Measurements from ENCODE around the gene RNF182.

DNA sequence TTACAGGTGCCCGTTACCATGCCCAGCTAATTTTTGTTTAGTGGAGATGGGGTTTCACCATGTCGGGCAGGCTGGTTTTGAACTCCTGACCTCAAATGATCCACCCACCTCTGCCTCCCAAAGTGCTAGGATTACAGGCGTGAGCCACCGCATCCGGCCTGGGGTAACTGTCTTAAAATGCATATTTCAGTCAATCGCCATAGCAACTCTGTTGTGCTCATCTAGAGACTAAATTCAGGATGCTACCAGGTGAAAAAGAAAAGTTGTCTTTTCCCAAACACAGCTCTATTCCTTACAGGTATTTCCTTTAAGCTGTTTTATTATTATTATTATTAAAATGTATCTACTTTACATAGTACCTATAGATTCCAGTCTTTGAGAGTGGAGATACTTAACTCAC is 66.6 kb downstream of the RNF182 start:
- TF ChIP-seq, protein P1, sequence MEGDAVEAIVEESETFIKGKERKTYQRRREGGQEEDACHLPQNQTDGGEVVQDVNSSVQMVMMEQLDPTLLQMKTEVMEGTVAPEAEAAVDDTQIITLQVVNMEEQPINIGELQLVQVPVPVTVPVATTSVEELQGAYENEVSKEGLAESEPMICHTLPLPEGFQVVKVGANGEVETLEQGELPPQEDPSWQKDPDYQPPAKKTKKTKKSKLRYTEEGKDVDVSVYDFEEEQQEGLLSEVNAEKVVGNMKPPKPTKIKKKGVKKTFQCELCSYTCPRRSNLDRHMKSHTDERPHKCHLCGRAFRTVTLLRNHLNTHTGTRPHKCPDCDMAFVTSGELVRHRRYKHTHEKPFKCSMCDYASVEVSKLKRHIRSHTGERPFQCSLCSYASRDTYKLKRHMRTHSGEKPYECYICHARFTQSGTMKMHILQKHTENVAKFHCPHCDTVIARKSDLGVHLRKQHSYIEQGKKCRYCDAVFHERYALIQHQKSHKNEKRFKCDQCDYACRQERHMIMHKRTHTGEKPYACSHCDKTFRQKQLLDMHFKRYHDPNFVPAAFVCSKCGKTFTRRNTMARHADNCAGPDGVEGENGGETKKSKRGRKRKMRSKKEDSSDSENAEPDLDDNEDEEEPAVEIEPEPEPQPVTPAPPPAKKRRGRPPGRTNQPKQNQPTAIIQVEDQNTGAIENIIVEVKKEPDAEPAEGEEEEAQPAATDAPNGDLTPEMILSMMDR (IDR thresholded peaks at IDR 0.05): no peak
- no peak for TF ChIP-seq NFIC (IDR thresholded peaks at IDR 0.05; ENCODE audit: borderline replicate concordance)
- TF ChIP-seq MXI1 (IDR thresholded peaks at IDR 0.05; ENCODE audit: low read depth, low read length): no peak
- no peak for TF ChIP-seq TAF1 (IDR thresholded peaks at IDR 0.05; ENCODE audit: borderline replicate concordance, low read depth, low read length)
- no peak for TF ChIP-seq RCOR1 (IDR thresholded peaks at IDR 0.05; ENCODE audit: low read length)
- TF ChIP-seq, protein P2, sequence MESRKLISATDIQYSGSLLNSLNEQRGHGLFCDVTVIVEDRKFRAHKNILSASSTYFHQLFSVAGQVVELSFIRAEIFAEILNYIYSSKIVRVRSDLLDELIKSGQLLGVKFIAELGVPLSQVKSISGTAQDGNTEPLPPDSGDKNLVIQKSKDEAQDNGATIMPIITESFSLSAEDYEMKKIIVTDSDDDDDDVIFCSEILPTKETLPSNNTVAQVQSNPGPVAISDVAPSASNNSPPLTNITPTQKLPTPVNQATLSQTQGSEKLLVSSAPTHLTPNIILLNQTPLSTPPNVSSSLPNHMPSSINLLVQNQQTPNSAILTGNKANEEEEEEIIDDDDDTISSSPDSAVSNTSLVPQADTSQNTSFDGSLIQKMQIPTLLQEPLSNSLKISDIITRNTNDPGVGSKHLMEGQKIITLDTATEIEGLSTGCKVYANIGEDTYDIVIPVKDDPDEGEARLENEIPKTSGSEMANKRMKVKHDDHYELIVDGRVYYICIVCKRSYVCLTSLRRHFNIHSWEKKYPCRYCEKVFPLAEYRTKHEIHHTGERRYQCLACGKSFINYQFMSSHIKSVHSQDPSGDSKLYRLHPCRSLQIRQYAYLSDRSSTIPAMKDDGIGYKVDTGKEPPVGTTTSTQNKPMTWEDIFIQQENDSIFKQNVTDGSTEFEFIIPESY (IDR thresholded peaks at IDR 0.05; ENCODE audit: borderline replicate concordance, low read depth): no peak
- TF ChIP-seq, protein P3, sequence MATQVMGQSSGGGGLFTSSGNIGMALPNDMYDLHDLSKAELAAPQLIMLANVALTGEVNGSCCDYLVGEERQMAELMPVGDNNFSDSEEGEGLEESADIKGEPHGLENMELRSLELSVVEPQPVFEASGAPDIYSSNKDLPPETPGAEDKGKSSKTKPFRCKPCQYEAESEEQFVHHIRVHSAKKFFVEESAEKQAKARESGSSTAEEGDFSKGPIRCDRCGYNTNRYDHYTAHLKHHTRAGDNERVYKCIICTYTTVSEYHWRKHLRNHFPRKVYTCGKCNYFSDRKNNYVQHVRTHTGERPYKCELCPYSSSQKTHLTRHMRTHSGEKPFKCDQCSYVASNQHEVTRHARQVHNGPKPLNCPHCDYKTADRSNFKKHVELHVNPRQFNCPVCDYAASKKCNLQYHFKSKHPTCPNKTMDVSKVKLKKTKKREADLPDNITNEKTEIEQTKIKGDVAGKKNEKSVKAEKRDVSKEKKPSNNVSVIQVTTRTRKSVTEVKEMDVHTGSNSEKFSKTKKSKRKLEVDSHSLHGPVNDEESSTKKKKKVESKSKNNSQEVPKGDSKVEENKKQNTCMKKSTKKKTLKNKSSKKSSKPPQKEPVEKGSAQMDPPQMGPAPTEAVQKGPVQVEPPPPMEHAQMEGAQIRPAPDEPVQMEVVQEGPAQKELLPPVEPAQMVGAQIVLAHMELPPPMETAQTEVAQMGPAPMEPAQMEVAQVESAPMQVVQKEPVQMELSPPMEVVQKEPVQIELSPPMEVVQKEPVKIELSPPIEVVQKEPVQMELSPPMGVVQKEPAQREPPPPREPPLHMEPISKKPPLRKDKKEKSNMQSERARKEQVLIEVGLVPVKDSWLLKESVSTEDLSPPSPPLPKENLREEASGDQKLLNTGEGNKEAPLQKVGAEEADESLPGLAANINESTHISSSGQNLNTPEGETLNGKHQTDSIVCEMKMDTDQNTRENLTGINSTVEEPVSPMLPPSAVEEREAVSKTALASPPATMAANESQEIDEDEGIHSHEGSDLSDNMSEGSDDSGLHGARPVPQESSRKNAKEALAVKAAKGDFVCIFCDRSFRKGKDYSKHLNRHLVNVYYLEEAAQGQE (IDR thresholded peaks at IDR 0.05; ENCODE audit: low read depth, low read length): no peak
- TF ChIP-seq, protein P4, sequence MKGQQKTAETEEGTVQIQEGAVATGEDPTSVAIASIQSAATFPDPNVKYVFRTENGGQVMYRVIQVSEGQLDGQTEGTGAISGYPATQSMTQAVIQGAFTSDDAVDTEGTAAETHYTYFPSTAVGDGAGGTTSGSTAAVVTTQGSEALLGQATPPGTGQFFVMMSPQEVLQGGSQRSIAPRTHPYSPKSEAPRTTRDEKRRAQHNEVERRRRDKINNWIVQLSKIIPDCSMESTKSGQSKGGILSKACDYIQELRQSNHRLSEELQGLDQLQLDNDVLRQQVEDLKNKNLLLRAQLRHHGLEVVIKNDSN (IDR thresholded peaks at IDR 0.05; ENCODE audit: borderline replicate concordance, low read depth): no peak
- no peak for TF ChIP-seq FOXM1 (IDR thresholded peaks at IDR 0.05; ENCODE audit: low read depth)
- TF ChIP-seq POLR2AphosphoS5 (IDR thresholded peaks at IDR 0.05; ENCODE audit: low read depth, low read length): no peak
- TF ChIP-seq SMC3 (IDR thresholded peaks at IDR 0.05; ENCODE audit: low read depth, low read length): no peak
- TF ChIP-seq RAD21 (IDR thresholded peaks at IDR 0.05; ENCODE audit: low read length): no peak
- no peak for TF ChIP-seq YY1 (IDR thresholded peaks at IDR 0.05; ENCODE audit: low read depth)
